Lung (tissue), 12 donors: ENCODE measurements around the gene NRGN. TPM values are rescaled to one million over a fixed set of nuclear protein-coding genes. Genes with fewer than 3 reads are reported as not detected.

ENCODE experiments used
- ATAC-seq: fragments of 200-7000 bp; cut with Tn5 transposase; one replicate; pipeline ENCODE4 v1.9.1; 2020; ENCODE audit warnings: moderate number of reproducible peaks; ENCODE audit not compliant: insufficient read depth, low FRiP score
- DNase-seq, 3 donors: peaks; one replicate each; pipeline ENCODE4 v3.0.0-alpha.2; 2013 to 2017
- H3K27ac ChIP-seq, 2 donors: one replicate each; pipeline ENCODE4 v1.5.1; 2013; ENCODE audit warnings: mild to moderate bottlenecking in 2 of 2, moderate library complexity in 2 of 2, control low read depth in 1 of 2, inconsistent platforms in 1 of 2, low read depth in 1 of 2, low read length in 1 of 2
- H3K27me3 ChIP-seq, 3 donors: one replicate each; pipeline ENCODE4 v1.5.1; 2013; ENCODE audit warnings: low read length in 2 of 3; ENCODE audit not compliant: control insufficient read depth in 3 of 3, insufficient read depth in 3 of 3
- H3K36me3 ChIP-seq, 4 donors: one replicate each; pipeline ENCODE4 v1.5.1; 2013; ENCODE audit warnings: low read length in 4 of 4, mild to moderate bottlenecking in 1 of 4, moderate library complexity in 1 of 4; ENCODE audit not compliant: control insufficient read depth in 4 of 4, insufficient read depth in 4 of 4
- H3K4me1 ChIP-seq, 5 donors: one replicate each; pipeline ENCODE4 v1.5.1; 2013; ENCODE audit warnings: low read length in 5 of 5, mild to moderate bottlenecking in 2 of 5, moderate library complexity in 1 of 5; ENCODE audit not compliant: control insufficient read depth in 5 of 5, insufficient read depth in 5 of 5
- H3K4me3 ChIP-seq: one replicate; pipeline ENCODE4 v1.5.1; 2013; ENCODE audit warnings: mild to moderate bottlenecking, control low read depth, moderate library complexity
- H3K9ac ChIP-seq, 2 donors: one replicate each; pipeline ENCODE4 v1.5.1; 2013; ENCODE audit warnings: low read length in 2 of 2, control low read depth in 1 of 2; ENCODE audit not compliant: insufficient read depth in 1 of 2
- H3K9me3 ChIP-seq, 4 donors: one replicate each; pipeline ENCODE4 v1.5.1; 2013; ENCODE audit warnings: low read length in 3 of 4, mild to moderate bottlenecking in 1 of 4, moderate library complexity in 1 of 4; ENCODE audit not compliant: control insufficient read depth in 4 of 4, insufficient read depth in 3 of 4
- CTCF ChIP-seq: IDR thresholded peaks from 2 replicates; pipeline ENCODE4 v1.5.1; 2012; ENCODE audit warnings: mild to moderate bottlenecking; ENCODE audit errors: control extremely low read depth, extremely low read depth
- WGBS, 2 donors: extraction: QIAGEN DNeasy Blood & Tissue Kit; methylation state at CpG; one replicate each; pipeline ENCODE4 v1.1.7; 2013; 5-methylcytosine and 5-hydroxymethylcytosine counted together
- polyA plus RNA-seq, 2 donors: library from polyadenylated mRNA; stranded (reverse); fragments of 200-250 nt; gene quantifications; one replicate each; pipeline ENCODE4 v1.2.1, GENCODE V29; 2013
- total RNA-seq, 2 donors: library from RNA; depleted of rRNA in 1 of 2; stranded (reverse); fragments of >200 nt in 1 of 2; gene quantifications; one replicate each; pipeline ENCODE4 v1.2.1, GENCODE V29; 2014 to 2021
- donor health status: control.
- donor health status: control.
- donor health status: Bipolar disorder and iron deficiency.
- donor health status: healthy.
- donor health status: DM: yes; HTN: yes; CAD: no.

Gene NRGN
- total and polyA plus RNA-seq, 4 donors, result 27.2 to 250 (median 87.5) TPM

DNA sequence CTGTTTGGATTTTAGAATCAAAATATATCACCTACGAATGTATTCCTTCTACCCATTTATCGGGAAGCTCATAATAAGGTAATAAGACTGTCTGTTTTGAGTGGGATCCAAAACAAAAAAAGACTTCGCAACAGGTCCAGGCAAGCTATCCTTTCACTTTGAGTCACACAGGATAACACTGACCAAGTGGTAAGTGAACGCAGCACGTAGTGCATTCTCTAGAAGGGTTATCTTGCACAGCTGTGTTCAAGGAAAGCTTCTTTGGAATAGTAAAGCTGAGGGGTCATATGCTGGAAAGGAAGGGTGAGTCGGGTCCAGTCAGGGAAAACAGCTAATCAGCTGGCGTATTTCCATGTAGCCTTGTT is 22.3 kb upstream of the NRGN start:
- Histone ChIP-seq H3K9me3 (no peaks in the 10 kb centered on the region), H3K36me3 (no peaks in the 10 kb centered on the region), H3K4me3 (no peak overlapping the region), H3K9ac (no peak overlapping the region), H3K27ac (peak overlapping the region in 1 of 2 donors; percentile 72), H3K27me3 (peaks cover 0 to 43% (median 28%) of the 10 kb centered on the region in 3 donors), H3K4me1 (peaks cover 0 to 13% (median 4%) of the 10 kb centered on the region in 5 donors)
- DNase-seq (no peak), ATAC-seq (no peak)
- TF ChIP-seq CTCF, result no peak
- WGBS, 2 donors, result 35 to 53% methylated on average over 7 of the region's 7 CpGs

DNA sequence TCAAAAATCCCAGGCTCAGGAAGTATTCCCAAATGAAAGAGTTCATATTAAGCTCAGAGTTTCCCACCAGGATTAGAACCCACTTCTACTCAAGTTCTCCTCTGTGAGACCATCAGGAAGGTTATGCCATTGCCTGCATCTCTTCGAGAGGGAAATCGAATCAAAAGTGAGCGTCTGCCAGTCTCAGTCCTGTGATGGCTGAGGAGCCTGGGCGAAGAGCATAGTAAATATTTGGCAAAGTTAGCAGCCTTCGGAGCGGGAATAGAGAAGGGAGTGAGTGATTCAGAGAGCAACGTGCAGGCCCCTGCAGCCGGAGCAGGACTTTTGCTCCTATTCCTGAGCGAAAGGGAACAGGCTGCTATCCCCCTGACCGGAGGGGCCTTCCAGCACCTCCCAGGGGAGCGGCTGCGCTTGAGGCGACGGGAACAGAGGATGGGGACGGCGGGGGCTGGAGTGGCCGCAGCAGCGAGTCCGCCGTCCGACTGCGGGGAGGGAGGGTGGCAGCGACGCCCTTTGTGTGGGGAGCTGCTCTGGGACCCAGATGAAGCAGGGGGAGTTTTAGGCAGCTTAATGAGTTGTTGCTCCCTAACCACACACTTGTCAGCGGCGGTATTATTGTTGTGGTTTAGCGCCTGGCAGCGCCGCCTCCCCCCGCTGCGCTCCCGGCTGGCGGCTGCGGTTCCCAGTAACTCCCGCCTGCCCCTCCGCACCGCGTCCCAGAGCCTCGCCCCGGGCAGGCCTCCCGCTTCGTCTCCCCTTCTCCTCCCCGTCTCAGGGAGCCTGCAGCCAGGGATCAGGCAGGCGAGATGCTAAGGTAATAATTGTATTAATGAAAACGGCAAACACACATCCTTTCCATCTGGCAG is 21.7 kb upstream of the NRGN start:
- Histone ChIP-seq H3K36me3 (no peaks in the 10 kb centered on the region), H3K4me1 (peaks cover 0 to 13% (median 4%) of the 10 kb centered on the region in 5 donors), H3K27me3 (peaks cover 0 to 49% (median 28%) of the 10 kb centered on the region in 3 donors), H3K4me3 (no peak overlapping the region), H3K27ac (peak overlapping the region in 1 of 2 donors; percentile 72), H3K9ac (no peak overlapping the region), H3K9me3 (no peaks in the 10 kb centered on the region)
- 1% methylated on average over 41 to 45 of the region's 45 CpGs for WGBS, 2 donors
- peak; percentile 57 for ATAC-seq
- no peak for TF ChIP-seq CTCF
- peak; percentile 44 to 56 (median 51) for DNase-seq

DNA sequence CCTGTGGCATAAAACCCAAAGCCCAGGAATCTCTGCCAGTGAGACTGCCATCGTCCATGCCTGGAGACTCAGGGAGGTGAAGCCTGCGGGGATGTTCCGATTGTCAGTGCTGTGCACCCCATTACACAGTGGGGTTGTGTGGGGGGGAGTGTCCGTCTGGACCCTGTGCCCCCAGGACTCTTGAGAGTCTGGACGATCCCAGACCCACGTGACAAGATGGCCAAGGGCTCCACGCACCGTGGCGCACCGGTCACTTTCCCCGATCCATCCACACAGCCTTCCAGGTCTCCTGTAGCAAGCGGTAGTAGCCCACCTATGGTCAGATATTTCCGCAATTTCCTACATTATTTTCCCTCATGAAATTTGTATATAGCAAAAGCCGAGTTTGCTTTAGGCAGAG is 20.9 kb upstream of the NRGN start:
- DNase-seq (no peak), ATAC-seq (no peak)
- Histone ChIP-seq H3K27ac (no peak overlapping the region), H3K9ac (no peak overlapping the region), H3K36me3 (no peaks in the 10 kb centered on the region), H3K4me1 (peaks cover 0 to 13% (median 4%) of the 10 kb centered on the region in 5 donors), H3K9me3 (no peaks in the 10 kb centered on the region), H3K4me3 (no peak overlapping the region), H3K27me3 (peaks cover 0 to 54% (median 28%) of the 10 kb centered on the region in 3 donors)
- TF ChIP-seq CTCF, result no peak
- WGBS, 2 donors, result 75 to 77% methylated on average over 14 of the region's 14 CpGs
